Duodenal mucosa (tissue), 2 donors: Measurements from ENCODE around the gene ACTR2.
A peak's percentile ranks its signal among the peaks of the same experiment; 100 is the strongest.

Source experiments
- H3K27ac ChIP-seq: one replicate; pipeline ENCODE4 v1.7.0; 2013; ENCODE audit warnings: low read depth, low read length
- H3K27me3 ChIP-seq, 2 donors: one replicate each; pipeline ENCODE4 v1.7.0; 2013; ENCODE audit warnings: low read length in 2 of 2, control low read depth in 1 of 2; ENCODE audit not compliant: insufficient read depth in 2 of 2, control insufficient read depth in 1 of 2
- H3K36me3 ChIP-seq, 2 donors: one replicate each; pipeline ENCODE4 v1.7.0; 2013; ENCODE audit warnings: low read length in 2 of 2, control low read depth in 1 of 2; ENCODE audit not compliant: insufficient read depth in 2 of 2, control insufficient read depth in 1 of 2
- H3K4me1 ChIP-seq, 2 donors: one replicate each; pipeline ENCODE4 v1.7.0; 2013; ENCODE audit warnings: low read length in 2 of 2, control low read depth in 1 of 2; ENCODE audit not compliant: insufficient read depth in 2 of 2, control insufficient read depth in 1 of 2
- H3K4me3 ChIP-seq, 2 donors: one replicate each; pipeline ENCODE4 v1.7.0; 2013; ENCODE audit warnings: low read length in 2 of 2, low read depth in 1 of 2
- H3K9ac ChIP-seq, 2 donors: one replicate each; pipeline ENCODE4 v1.7.0; 2013; ENCODE audit warnings: low read length in 2 of 2, low read depth in 1 of 2
- H3K9me3 ChIP-seq, 2 donors: one replicate each; pipeline ENCODE4 v1.7.0; 2013; ENCODE audit warnings: low read length in 2 of 2, control low read depth in 1 of 2; ENCODE audit not compliant: control insufficient read depth in 1 of 2

The ACTR2 gene

GRCh38 chr2:65292461-65293011, 64.9 kb downstream of the ACTR2 start:
- H3K9me3 ChIP-seq: no peaks in the 10 kb centered on the region
- no peak overlapping the region for H3K9ac ChIP-seq
- H3K4me3 ChIP-seq: no peak overlapping the region
- peaks cover 0 to 10% of the 10 kb centered on the region in 2 donors for H3K4me1 ChIP-seq
- no peaks in the 10 kb centered on the region for H3K36me3 ChIP-seq
- no peaks in the 10 kb centered on the region for H3K27me3 ChIP-seq
- H3K27ac ChIP-seq: no peak overlapping the region

DNA sequence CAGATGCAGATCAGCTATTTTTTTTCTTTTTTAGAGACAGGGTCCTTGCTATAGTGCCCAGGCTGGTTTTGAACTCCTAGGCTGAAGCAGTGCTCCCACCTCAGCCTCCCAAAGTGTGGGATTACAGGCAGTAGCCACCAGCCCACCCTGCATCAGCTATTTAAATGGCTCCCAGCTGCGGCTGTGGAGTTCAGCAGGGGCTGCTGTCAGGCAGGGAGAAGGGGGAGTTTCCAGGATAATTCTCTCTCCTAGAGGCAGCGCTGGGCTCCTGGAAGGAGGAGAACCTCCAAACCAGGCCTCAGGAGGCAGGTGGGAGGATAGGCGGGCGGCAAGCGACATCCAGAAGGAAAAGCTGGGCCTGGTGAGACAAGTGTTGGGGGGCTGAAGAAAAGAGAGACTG, 65.7 kb downstream of the ACTR2 start:
- Histone ChIP-seq H3K36me3 (no peaks in the 10 kb centered on the region), H3K9me3 (no peaks in the 10 kb centered on the region), H3K27ac (no peak overlapping the region), H3K27me3 (no peaks in the 10 kb centered on the region), H3K4me3 (no peak overlapping the region), H3K4me1 (peaks cover 0 to 10% of the 10 kb centered on the region in 2 donors), H3K9ac (no peak overlapping the region)

DNA sequence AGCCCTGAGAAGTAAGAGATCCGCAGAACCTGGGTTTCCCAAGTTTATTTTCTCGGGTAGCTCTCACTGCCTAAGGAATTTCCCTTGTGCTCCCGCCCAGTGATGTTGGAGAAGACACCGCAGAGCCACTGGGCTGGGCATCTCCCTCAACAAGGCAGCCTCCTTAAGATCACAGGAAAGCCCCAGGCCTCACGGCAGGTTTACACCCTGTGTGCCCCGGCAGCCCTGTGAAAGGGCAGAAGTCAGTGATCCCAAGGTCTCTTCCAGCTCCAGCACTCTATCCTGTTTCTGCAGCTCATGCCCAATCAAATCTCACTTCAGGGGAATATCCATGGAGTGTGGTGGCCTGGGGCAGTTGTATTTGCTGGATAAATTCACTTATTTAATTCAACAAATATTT, 66.5 kb downstream of the ACTR2 start:
- H3K36me3 ChIP-seq: no peaks in the 10 kb centered on the region
- no peaks in the 10 kb centered on the region for H3K9me3 ChIP-seq
- H3K27me3 ChIP-seq: no peaks in the 10 kb centered on the region
- no peak overlapping the region for H3K27ac ChIP-seq
- H3K4me3 ChIP-seq: no peak overlapping the region
- peaks cover 0 to 10% of the 10 kb centered on the region in 2 donors for H3K4me1 ChIP-seq
- H3K9ac ChIP-seq: no peak overlapping the region

DNA sequence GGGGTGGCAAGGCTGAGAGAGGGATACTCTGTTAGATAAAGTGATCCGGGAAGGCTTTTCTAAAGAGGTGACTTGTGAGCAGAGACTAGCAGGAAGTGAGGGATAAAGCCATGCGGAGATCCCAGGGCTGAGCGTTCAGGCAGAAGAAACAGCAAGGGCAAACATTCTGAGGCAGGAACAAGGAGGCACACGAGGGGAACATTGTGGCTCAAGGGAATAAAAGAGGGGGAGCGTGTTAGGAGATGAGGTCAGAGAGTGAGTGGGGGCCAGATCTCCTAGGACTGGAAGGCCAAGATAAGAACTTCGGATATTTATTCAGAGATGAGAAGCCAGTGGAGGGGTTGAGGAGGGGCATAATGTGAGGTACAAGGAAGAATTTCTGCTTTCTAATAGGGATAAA, 67.1 kb downstream of the ACTR2 start:
- no peak overlapping the region for H3K27ac ChIP-seq
- H3K9me3 ChIP-seq: no peaks in the 10 kb centered on the region
- no peaks in the 10 kb centered on the region for H3K27me3 ChIP-seq
- no peak overlapping the region for H3K9ac ChIP-seq
- no peak overlapping the region for H3K4me3 ChIP-seq
- H3K36me3 ChIP-seq: no peaks in the 10 kb centered on the region
- H3K4me1 ChIP-seq: peaks cover 0 to 10% of the 10 kb centered on the region in 2 donors

- no peaks in the 10 kb centered on the region for H3K9me3 ChIP-seq
- no peak overlapping the region for H3K9ac ChIP-seq
- peaks cover 18 to 22% of the 10 kb centered on the region in 2 donors for H3K4me1 ChIP-seq
- no peaks in the 10 kb centered on the region for H3K36me3 ChIP-seq
- no peaks in the 10 kb centered on the region for H3K27me3 ChIP-seq
- H3K27ac ChIP-seq: no peak overlapping the region
- H3K4me3 ChIP-seq: no peak overlapping the region
Observed at GRCh38 chr2:65296971-65297370, 69.3 kb downstream of the ACTR2 start.

- H3K9me3 ChIP-seq: no peaks in the 10 kb centered on the region
- peaks cover 18 to 19% of the 10 kb centered on the region in 2 donors for H3K4me1 ChIP-seq
Observed at GRCh38 chr2:65297544-65297943, 69.9 kb downstream of the ACTR2 start.

GRCh38 chr2:65298089-65298488, 70.5 kb downstream of the ACTR2 start:
- H3K9ac ChIP-seq: no peak overlapping the region
- H3K27ac ChIP-seq: no peak overlapping the region
- no peaks in the 10 kb centered on the region for H3K27me3 ChIP-seq
- peaks cover 18 to 19% of the 10 kb centered on the region in 2 donors for H3K4me1 ChIP-seq
- no peak overlapping the region for H3K4me3 ChIP-seq
- no peaks in the 10 kb centered on the region for H3K9me3 ChIP-seq
- no peaks in the 10 kb centered on the region for H3K36me3 ChIP-seq

More at GRCh38 chr2:65297544-65297943, 69.9 kb downstream of the ACTR2 start:
- H3K9ac ChIP-seq: no peak overlapping the region
- H3K36me3 ChIP-seq: no peaks in the 10 kb centered on the region
- no peak overlapping the region for H3K4me3 ChIP-seq
- H3K27me3 ChIP-seq: no peaks in the 10 kb centered on the region
- H3K27ac ChIP-seq: no peak overlapping the region

DNA sequence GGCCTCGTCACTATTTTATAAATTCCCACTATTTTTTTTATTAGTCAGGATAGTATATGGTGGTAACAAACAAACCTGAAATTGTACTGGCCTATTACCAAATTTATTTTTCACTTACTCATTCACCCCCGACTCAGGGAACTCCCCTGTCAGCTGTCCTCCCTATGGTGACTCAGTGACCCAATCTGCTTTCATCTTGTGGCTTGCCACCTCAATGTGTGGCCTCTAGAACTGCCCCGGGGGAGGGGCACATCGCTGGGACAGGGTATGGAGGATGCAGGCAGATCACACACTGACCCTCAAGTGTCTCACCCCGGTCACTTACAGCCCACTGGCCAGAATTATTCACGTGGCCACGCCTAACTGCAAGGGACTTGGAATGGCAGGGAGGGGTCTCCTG, 71.6 kb downstream of the ACTR2 start:
- no peaks in the 10 kb centered on the region for H3K27me3 ChIP-seq
- H3K9me3 ChIP-seq: no peaks in the 10 kb centered on the region
- H3K4me1 ChIP-seq: peaks cover 18 to 19% of the 10 kb centered on the region in 2 donors
- no peak overlapping the region for H3K9ac ChIP-seq
- no peak overlapping the region for H3K27ac ChIP-seq
- H3K36me3 ChIP-seq: no peaks in the 10 kb centered on the region
- H3K4me3 ChIP-seq: no peak overlapping the region

DNA sequence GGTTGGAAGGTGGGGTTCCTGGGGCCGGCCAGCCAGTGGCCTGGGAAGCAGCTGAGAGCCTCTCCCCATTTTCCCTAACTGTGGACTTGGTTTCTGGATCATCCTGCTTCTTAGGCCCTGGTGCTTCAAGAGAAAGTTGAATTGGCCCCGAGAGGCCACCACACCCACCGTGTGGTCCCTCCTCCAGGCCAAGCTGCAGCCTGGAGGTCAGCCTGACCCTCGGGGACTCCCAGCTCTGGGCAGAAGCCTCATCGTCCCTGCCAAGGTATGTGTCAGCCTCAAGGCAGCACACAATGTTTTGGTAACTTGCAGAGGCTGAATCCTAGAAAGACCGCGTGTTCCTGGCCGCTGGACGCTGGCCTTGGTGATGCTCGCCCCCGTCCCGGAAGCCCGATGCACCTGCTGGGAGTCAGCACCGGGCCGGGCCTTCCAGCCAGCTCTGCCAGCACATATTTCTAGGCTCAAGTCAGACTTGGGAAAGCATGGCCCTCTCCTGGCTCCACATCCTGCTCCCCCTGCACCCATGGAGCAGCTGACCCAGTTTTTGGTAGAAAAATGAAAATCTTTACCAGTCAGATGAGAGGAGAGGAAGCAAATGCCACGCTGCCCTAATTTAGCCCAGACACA, 72.6 kb downstream of the ACTR2 start:
- Histone ChIP-seq H3K36me3 (no peaks in the 10 kb centered on the region), H3K9ac (no peak overlapping the region), H3K27me3 (no peaks in the 10 kb centered on the region), H3K4me1 (peaks cover 18 to 19% of the 10 kb centered on the region in 2 donors), H3K4me3 (no peak overlapping the region), H3K27ac (peak overlapping the region; percentile 44), H3K9me3 (no peaks in the 10 kb centered on the region)

GRCh38 chr2:65300761-65301711, 73.4 kb downstream of the ACTR2 start:
- Histone ChIP-seq H3K36me3 (no peaks in the 10 kb centered on the region), H3K9ac (no peak overlapping the region), H3K4me1 (peaks cover 18 to 19% of the 10 kb centered on the region in 2 donors), H3K9me3 (no peaks in the 10 kb centered on the region), H3K4me3 (peak overlapping the region; percentile 10 to 21), H3K27me3 (no peaks in the 10 kb centered on the region), H3K27ac (no peak overlapping the region)
